DOHH2 (cell line): ENCODE measurements around the gene OPRL1.

Experiments used
- H3F3A ChIP-seq: fragments of 200-600 bp; sonication (generic), shearing (Covaris generic); 2 replicates; pipeline ENCODE4 v1.6.0; 2016; ENCODE audit warnings: antibody characterized with exemption, mild to moderate bottlenecking; ENCODE audit not compliant: control insufficient read depth, insufficient read depth
- H3K27ac ChIP-seq: fragments of 200-600 bp; sonication (generic); 2 replicates; pipeline ENCODE4 v1.5.1; 2014; ENCODE audit warnings: low read depth, mild to moderate bottlenecking, low read length, moderate library complexity
- H3K27me3 ChIP-seq: fragments of 200-600 bp; sonication (generic); 2 replicates; pipeline ENCODE4 v1.6.1; 2014; ENCODE audit warnings: mild to moderate bottlenecking, low read length, mixed read lengths; ENCODE audit not compliant: control insufficient read depth
- H3K36me3 ChIP-seq: fragments of 200-600 bp; sonication (generic); 2 replicates; pipeline ENCODE4 v1.6.1; 2014; ENCODE audit warnings: mild to moderate bottlenecking, low read length, moderate library complexity, mixed read lengths; ENCODE audit not compliant: control insufficient read depth
- H3K4me1 ChIP-seq: fragments of 200-600 bp; sonication (generic); 2 replicates; pipeline ENCODE4 v1.6.1; 2014; ENCODE audit warnings: mild to moderate bottlenecking, low read length, mixed read lengths; ENCODE audit not compliant: control insufficient read depth
- H3K4me2 ChIP-seq: fragments of 200-600 bp; sonication (generic); 2 replicates; pipeline ENCODE4 v1.6.0; 2014; ENCODE audit warnings: mild to moderate bottlenecking, low read length, moderate library complexity
- H3K4me3 ChIP-seq: fragments of 200-600 bp; sonication (generic); 2 replicates; pipeline ENCODE4 v1.5.1; 2014; ENCODE audit warnings: mild to moderate bottlenecking, low read length, mixed read lengths
- H3K79me2 ChIP-seq: fragments of 200-600 bp; sonication (generic); 2 replicates; pipeline ENCODE4 v1.6.1; 2014; ENCODE audit warnings: mild to moderate bottlenecking, low read length, mixed read lengths; ENCODE audit not compliant: control insufficient read depth
- H3K9me2 ChIP-seq: fragments of 200-600 bp; sonication (generic); replicated peaks from 2 replicates; pipeline ENCODE4 v1.6.1; 2014; ENCODE audit warnings: mild to moderate bottlenecking, low read length, mixed read lengths; ENCODE audit not compliant: control insufficient read depth
- H3K9me3 ChIP-seq: fragments of 200-600 bp; sonication (generic); 2 replicates; pipeline ENCODE4 v1.6.1; 2014; ENCODE audit warnings: antibody characterized with exemption, low read length, mixed read lengths; ENCODE audit not compliant: control insufficient read depth, insufficient read depth
- H4K20me1 ChIP-seq: fragments of 200-600 bp; sonication (generic); 2 replicates; pipeline ENCODE4 v1.6.0; 2014; ENCODE audit warnings: low read depth, mild to moderate bottlenecking, antibody characterized with exemption, low read length, moderate library complexity; ENCODE audit not compliant: control insufficient read depth, insufficient read depth
- EZH2phosphoT487 ChIP-seq: fragments of 200-600 bp; sonication (generic); IDR thresholded peaks from 2 replicates; pipeline ENCODE4 v1.6.1; 2017; ENCODE audit warnings: borderline replicate concordance, mild to moderate bottlenecking, antibody characterized with exemption, low read length, moderate library complexity, mixed read lengths
- TF ChIP-seq, protein P1 (sequence below): fragments of 200-600 bp; sonication (generic); IDR thresholded peaks from one replicate; pipeline ENCODE4 v1.5.1; 2014; ENCODE audit warnings: antibody characterized with exemption, mild to moderate bottlenecking, low read depth, low read length; ENCODE audit not compliant: poor library complexity, severe bottlenecking

The OPRL1 gene

DNA sequence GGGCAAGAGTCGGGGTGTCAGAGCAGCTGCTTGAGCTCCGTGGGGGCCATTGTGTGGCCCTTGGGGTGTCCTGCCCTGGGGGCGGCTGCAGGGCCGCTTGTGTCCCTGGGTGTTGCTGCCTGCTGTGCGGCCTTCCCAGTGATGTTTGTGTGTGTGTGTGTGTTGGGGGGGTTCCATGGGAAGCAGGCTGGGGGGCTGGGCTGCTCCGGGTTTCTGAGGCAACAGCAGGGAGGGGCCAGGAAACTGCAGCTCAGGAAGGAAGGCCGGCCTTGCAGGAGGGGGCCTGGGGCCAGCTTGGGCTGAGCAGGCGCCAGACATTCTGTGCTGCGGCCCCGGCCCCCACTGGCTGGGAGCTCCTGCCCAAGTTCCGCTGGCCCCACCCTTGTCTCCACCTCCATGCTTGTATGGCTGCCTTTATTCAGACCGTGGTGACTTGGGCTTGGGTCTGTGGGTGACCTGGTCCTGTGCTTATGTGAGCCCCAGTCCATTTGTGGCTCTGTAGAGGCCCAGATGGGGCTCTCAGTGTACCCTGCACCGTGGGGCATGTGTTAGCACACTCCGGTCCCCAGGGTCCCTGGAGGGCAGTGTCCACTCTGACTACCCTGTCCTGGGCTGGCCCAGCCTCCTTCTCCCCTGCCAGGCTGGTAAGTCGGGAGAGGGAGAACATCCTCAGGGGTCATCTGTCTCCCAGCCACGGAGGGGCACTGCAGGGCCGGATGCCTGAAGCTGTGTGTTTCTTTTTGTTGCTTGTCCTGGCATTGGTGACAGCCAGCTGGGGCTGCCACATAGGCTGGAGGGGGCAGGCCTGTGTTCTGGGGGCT is 25.8 kb upstream of the OPRL1 start:
- no peaks in the 10 kb centered on the region for H3K36me3 ChIP-seq
- no peaks in the 10 kb centered on the region for H3F3A ChIP-seq
- no peak overlapping the region for H3K4me3 ChIP-seq
- peaks cover 17% of the 10 kb centered on the region for H3K4me1 ChIP-seq
- no peaks in the 10 kb centered on the region for H4K20me1 ChIP-seq
- no peaks in the 10 kb centered on the region for H3K9me3 ChIP-seq
- H3K9me2 ChIP-seq, result no peaks in the 10 kb centered on the region
- H3K79me2 ChIP-seq, result no peaks in the 10 kb centered on the region
- TF ChIP-seq, protein P1, sequence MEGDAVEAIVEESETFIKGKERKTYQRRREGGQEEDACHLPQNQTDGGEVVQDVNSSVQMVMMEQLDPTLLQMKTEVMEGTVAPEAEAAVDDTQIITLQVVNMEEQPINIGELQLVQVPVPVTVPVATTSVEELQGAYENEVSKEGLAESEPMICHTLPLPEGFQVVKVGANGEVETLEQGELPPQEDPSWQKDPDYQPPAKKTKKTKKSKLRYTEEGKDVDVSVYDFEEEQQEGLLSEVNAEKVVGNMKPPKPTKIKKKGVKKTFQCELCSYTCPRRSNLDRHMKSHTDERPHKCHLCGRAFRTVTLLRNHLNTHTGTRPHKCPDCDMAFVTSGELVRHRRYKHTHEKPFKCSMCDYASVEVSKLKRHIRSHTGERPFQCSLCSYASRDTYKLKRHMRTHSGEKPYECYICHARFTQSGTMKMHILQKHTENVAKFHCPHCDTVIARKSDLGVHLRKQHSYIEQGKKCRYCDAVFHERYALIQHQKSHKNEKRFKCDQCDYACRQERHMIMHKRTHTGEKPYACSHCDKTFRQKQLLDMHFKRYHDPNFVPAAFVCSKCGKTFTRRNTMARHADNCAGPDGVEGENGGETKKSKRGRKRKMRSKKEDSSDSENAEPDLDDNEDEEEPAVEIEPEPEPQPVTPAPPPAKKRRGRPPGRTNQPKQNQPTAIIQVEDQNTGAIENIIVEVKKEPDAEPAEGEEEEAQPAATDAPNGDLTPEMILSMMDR, result peak; percentile 37
- TF ChIP-seq EZH2phosphoT487, result no peak
- H3K4me2 ChIP-seq, result no peak overlapping the region
- no peak overlapping the region for H3K27ac ChIP-seq
- H3K27me3 ChIP-seq, result peaks cover 54% of the 10 kb centered on the region

DNA sequence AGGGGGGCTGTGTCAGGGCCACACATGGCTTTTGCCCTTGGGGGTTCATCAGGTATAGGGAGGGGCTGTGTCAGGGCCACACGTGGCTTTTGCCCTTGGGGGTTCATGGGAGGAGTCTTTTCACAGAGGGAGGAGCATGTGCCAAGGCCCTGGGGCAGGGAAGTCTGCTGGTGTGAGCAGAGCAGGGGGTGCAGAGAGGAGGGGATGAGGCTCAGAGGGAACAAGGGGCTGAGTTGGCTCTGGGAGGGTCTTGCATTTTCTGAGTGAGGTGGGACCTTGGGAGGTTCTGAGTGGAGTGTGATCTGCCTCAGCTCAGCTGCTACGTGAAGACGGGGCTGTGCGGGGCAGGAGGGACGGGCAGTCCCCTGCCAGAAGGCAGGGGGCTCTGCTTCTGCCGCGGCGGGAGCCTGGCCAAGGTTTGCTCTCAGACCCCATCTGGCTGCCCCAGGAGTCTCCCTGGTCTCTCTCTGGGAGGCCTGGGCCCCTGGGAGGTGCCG is 24.4 kb upstream of the OPRL1 start:
- Histone ChIP-seq H3K4me2 (no peak overlapping the region), H3K4me1 (peaks cover 17% of the 10 kb centered on the region), H3K9me3 (no peaks in the 10 kb centered on the region), H4K20me1 (no peaks in the 10 kb centered on the region), H3K9me2 (no peaks in the 10 kb centered on the region), H3K27ac (no peak overlapping the region), H3K79me2 (no peaks in the 10 kb centered on the region), H3F3A (no peaks in the 10 kb centered on the region), H3K36me3 (no peaks in the 10 kb centered on the region), H3K27me3 (peaks cover 45% of the 10 kb centered on the region), H3K4me3 (no peak overlapping the region)
- TF ChIP-seq, protein P1, result no peak
- no peak for TF ChIP-seq EZH2phosphoT487

DNA sequence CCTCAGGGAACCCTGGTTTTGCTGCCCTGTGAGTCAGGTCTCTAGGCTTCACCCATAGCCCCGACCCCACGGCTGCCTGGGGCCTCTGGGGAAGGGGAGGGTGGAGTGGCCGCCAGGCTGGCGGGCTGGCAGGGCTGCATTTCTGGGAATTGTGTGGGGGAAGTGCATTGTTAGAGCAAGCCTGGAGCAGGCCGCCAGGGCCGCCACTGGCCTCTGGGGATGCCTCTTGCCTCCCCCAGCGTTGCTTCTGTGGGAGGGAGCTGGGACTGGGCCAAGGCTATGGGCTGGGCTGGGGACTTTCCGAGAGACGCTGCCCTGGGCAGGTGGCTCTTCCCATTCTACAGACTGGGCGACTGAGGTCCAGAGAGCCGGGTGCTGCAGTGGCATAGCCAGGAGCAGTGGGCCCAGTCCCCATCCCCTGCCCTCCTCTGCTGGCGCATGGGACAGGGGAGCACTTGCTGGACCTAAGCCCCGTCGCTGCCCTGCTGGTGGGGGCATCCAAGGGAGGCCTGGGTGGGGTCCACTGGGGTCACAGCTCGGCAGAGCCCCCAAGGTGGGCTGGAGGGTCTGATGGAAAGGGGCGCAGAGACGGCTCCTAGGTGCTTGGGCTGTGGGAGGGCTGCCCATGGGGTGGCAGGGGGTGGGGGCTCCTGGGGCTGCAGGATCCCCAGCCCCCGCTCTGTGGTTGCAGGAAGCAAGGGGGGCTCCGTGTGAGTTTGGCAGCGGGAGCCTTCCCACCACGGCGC is 23.8 kb upstream of the OPRL1 start:
- no peak overlapping the region for H3K4me2 ChIP-seq
- no peaks in the 10 kb centered on the region for H3K9me2 ChIP-seq
- H3K4me1 ChIP-seq, result peaks cover 17% of the 10 kb centered on the region
- no peaks in the 10 kb centered on the region for H3K79me2 ChIP-seq
- H3K4me3 ChIP-seq, result no peak overlapping the region
- no peak for TF ChIP-seq EZH2phosphoT487
- TF ChIP-seq, protein P1, result no peak
- no peaks in the 10 kb centered on the region for H4K20me1 ChIP-seq
- peaks cover 39% of the 10 kb centered on the region for H3K27me3 ChIP-seq
- H3F3A ChIP-seq, result no peaks in the 10 kb centered on the region
- no peaks in the 10 kb centered on the region for H3K36me3 ChIP-seq
- H3K27ac ChIP-seq, result no peak overlapping the region
- no peaks in the 10 kb centered on the region for H3K9me3 ChIP-seq
